ENCODE data around the gene SLC25A41.

- TF ChIP-seq CTCF (conservative IDR thresholded peaks at IDR 0.05) (no peak), ZFX (IDR thresholded peaks at IDR 0.05) (no peak)
Observed at GRCh38 chr19:6416658-6417405, 16.7 kb downstream of the SLC25A41 start.

All from C4-2B (cell line).